Keratinocyte (primary cell): ENCODE data around the gene NRP1.

Source experiments
- CTCF ChIP-seq, 3 experiments: IDR thresholded peaks in 1 of 3; conservative IDR thresholded peaks in 1 of 3; optimal IDR thresholded peaks in 1 of 3; 2 replicates in 2 of 3; 3 replicates in 1 of 3; pipeline versions ENCODE3 to v1.5.1; 2011; ENCODE audit warnings: low read length in 3 of 3, mild to moderate bottlenecking in 3 of 3, moderate library complexity in 2 of 3, control low read depth in 1 of 3, inconsistent platforms in 1 of 3; ENCODE audit not compliant: insufficient read depth in 2 of 3; ENCODE audit errors: extremely low read depth in 1 of 3
- EZH2 ChIP-seq: IDR thresholded peaks from one replicate; pipeline ENCODE4 v1.6.1; 2012; ENCODE audit warnings: inconsistent platforms, mild to moderate bottlenecking, low read length, moderate library complexity

GRCh38 chr10:33254556-33255160 is 79.8 kb downstream of the NRP1 start:
- TF ChIP-seq CTCF (optimal IDR thresholded peaks at IDR 0.05 in 1 of 3, IDR thresholded peaks at IDR 0.05 in 1 of 3, conservative IDR thresholded peaks at IDR 0.05 in 1 of 3; ENCODE audit: extremely low read depth in 1 of 3, insufficient read depth in 2 of 3, low read length in 3 of 3) (no peak), EZH2 (no peak)
